Uterus (tissue), 2 donors: ENCODE results near the gene CHD2.

Source experiments
- CTCF ChIP-seq, 4 experiments: fragments of 200-600 bp in 2 of 4; fragments of 450-650 bp in 2 of 4; sonication (generic) in 2 of 4; IDR thresholded peaks; one replicate each; pipeline ENCODE4 v1.5.1; 2016 to 2019; ENCODE audit warnings: antibody characterized with exemption in 4 of 4, mild to moderate bottlenecking in 2 of 4, moderate library complexity in 1 of 4
- POLR2A ChIP-seq, 2 donors: fragments of 450-650 bp; IDR thresholded peaks; one replicate each; pipeline ENCODE4 v1.6.1; 2016; ENCODE audit warnings: antibody characterized with exemption in 2 of 2, mild to moderate bottlenecking in 1 of 2, moderate library complexity in 1 of 2

- TF ChIP-seq CTCF (IDR thresholded peaks at IDR 0.05) (no peak), POLR2A (IDR thresholded peaks at IDR 0.05) (no peak)
Measured at GRCh38 chr15:92880796-92881195, 19.3 kb upstream of the CHD2 start.
